Activated T-cell treated with anti-CD3 and anti-CD28 coated beads for 4 hours (primary cell): Measurements from ENCODE around the gene GPC6.
"Not testable (repeated sequence)": the region's sequence is repeated elsewhere in the genome, so short reads cannot be mapped to it uniquely, and the experiment has no call there.

Source experiments
- DNase-seq: peaks from one replicate; pipeline ENCODE4 v3.0.0-alpha.2; 2020

The GPC6 gene

GRCh38 chr13:93454676-93455235 is 228.1 kb downstream of the GPC6 start:
- DNase-seq: not testable (repeated sequence)

GRCh38 chr13:93455861-93456260 is 229.3 kb downstream of the GPC6 start:
- no peak for DNase-seq

- no peak for DNase-seq
Observed at GRCh38 chr13:93460005-93460404, 233.4 kb downstream of the GPC6 start.

GRCh38 chr13:93462151-93462550 is 235.5 kb downstream of the GPC6 start:
- DNase-seq: no peak

GRCh38 chr13:93466502-93467036 is 240.0 kb downstream of the GPC6 start:
- no peak for DNase-seq

GRCh38 chr13:93467175-93467574 is 240.6 kb downstream of the GPC6 start:
- DNase-seq: no peak

GRCh38 chr13:93468433-93468832 is 241.8 kb downstream of the GPC6 start:
- no peak for DNase-seq

- no peak for DNase-seq
Observed at GRCh38 chr13:93472296-93472695, 245.7 kb downstream of the GPC6 start.

- no peak for DNase-seq
Observed at GRCh38 chr13:93472814-93473296, 246.2 kb downstream of the GPC6 start.

- DNase-seq: no peak
Observed at GRCh38 chr13:93473441-93474270, 247.0 kb downstream of the GPC6 start.

- no peak for DNase-seq
Observed at GRCh38 chr13:93476175-93476574, 249.6 kb downstream of the GPC6 start.

- DNase-seq: no peak
Observed at GRCh38 chr13:93477238-93477637, 250.6 kb downstream of the GPC6 start.

GRCh38 chr13:93480553-93481106 is 254.0 kb downstream of the GPC6 start:
- no peak for DNase-seq

- not testable (repeated sequence) for DNase-seq
Observed at GRCh38 chr13:93496117-93496516, 269.5 kb downstream of the GPC6 start.

- no peak for DNase-seq
Observed at GRCh38 chr13:93496985-93497673, 270.5 kb downstream of the GPC6 start.

- DNase-seq: no peak
Observed at GRCh38 chr13:93499991-93500390, 273.4 kb downstream of the GPC6 start.

GRCh38 chr13:93502071-93502470 is 275.5 kb downstream of the GPC6 start:
- no peak for DNase-seq

GRCh38 chr13:93502987-93503615 is 276.5 kb downstream of the GPC6 start:
- no peak for DNase-seq

GRCh38 chr13:93505104-93505952 is 278.7 kb downstream of the GPC6 start:
- no peak for DNase-seq

GRCh38 chr13:93511011-93511410 is 284.4 kb downstream of the GPC6 start:
- DNase-seq: no peak

- no peak for DNase-seq
Observed at GRCh38 chr13:93515267-93515666, 288.7 kb downstream of the GPC6 start.

- DNase-seq: no peak
Observed at GRCh38 chr13:93517658-93518057, 291.1 kb downstream of the GPC6 start.
